CD4-positive, alpha-beta T cell treated with Interleukin-4 for 1 hour (primary cell): ENCODE results near the gene SUGP2.
A peak's percentile ranks its signal among the peaks of the same experiment; 100 is the strongest.

Experiments
- DNase-seq, 2 donors: peaks; one replicate each; pipeline ENCODE4 v3.0.0-alpha.2; 2020 to 2022

SUGP2 gene

GRCh38 chr19:19059018-19059836 is 25.9 kb upstream of the SUGP2 start:
- DNase-seq = no peak

DNA sequence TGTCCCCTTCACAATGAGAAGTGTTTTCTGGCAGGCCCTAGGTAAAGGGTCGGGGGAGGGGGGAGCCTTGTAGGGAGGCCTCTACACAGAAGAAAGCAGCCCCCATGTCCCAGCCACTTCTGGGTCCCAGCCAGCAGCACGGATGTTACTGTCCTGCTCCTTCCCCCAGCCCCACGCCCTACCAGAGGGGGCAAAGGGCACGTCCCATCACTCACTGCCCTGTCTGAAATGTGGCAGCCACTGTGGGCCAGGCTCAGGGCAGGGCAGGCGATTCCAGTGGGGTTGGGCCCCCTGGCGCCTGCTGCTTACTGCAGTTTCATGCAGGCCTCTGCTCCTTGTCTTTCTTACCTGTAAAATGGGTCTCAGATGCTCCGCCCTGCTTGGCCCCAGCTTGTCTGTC is 24.4 kb upstream of the SUGP2 start:
- DNase-seq = no peak

DNA sequence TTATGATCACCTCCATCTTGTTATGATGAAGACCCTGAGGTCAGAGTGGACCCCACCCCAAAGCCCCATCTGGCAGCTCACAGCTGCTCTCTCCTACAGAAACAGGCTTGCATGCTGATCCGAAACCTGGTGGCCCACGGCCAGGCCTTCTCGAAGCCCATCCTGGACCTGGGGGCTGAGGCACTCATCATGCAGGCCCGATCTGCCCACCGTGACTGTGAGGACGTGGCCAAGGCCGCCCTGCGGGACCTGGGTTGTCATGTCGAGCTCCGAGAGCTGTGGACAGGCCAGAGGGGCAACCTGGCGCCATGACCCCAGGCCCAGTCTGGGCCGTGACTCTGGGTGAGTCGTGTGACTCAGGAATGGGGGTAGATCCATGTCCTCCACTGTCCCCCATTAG is 24.0 kb upstream of the SUGP2 start:
- no peak for DNase-seq

DNA sequence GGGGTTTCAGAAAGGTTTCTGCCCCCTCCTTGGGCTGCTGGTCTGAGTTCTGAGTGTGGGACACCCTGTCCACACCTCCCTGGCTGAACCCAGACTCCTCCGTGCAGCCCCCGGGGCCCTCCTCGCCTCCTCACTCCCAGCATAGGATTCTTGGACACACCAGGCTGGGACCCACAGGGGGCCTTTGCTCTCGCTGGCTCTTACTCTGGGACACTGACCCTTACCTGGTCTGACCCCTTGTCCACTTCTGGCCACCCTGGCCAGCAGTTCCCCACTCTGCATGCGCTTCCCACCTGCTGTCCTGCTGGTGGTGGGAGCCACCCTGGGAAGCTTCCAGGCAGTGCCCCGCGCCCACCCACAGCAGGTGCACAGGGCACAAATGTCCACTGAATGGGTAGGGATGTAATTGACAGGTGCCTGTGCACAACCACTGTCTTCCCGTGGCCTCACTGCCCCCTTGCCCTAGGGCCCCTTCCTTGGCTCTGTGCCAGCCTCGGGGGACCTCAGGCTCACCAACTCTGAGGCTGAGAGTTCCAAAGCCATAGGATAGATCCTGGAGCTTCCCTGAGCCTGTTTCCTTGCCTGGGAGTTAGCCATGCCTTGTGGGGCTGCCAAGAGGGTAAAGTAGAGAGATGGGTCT is 23.4 kb upstream of the SUGP2 start:
- DNase-seq = no peak

DNA sequence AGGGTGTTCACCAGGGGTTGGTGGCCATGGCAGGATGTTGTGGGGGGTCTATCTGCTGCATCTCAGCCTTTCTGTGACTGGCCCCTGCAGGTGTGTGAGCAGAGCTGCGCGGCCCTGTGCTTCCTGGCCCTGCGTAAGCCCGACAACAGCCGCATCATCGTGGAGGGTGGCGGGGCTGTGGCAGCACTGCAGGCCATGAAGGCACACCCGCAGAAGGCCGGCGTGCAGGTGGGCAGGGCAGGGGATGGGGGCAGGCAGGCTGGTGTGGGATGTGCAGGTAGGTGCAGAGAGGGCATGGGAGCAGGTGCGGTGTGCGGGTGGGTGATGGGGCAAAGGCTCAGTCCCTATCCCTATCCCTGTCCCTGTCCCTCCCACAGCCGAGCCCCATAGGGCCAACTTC is 22.4 kb upstream of the SUGP2 start:
- no peak for DNase-seq

DNA sequence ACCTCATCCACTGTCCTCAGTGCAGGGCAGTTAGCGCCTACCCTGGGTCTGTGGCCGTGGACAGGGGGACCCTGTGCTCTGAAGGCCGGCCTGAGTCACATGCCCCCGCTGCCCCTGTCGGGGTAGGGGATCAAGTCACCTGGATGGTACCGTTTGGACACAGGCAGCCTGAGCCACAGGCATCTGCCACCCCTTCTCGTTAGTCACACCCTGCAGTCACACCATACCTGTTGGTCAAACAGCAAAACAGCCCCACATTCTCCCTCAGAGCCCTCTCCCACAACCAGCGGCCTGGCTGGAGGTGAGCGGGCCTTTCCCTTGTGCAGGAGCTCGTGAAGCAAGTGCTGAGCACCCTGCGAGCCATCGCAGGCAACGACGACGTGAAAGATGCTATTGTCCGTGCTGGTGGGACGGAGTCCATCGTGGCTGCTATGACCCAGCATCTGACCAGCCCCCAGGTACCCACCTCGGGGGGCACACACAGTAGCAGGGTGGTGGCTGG is 21.7 kb upstream of the SUGP2 start:
- DNase-seq = no peak

- no peak for DNase-seq
Observed at GRCh38 chr19:19054315-19054938, 21.1 kb upstream of the SUGP2 start.

DNA sequence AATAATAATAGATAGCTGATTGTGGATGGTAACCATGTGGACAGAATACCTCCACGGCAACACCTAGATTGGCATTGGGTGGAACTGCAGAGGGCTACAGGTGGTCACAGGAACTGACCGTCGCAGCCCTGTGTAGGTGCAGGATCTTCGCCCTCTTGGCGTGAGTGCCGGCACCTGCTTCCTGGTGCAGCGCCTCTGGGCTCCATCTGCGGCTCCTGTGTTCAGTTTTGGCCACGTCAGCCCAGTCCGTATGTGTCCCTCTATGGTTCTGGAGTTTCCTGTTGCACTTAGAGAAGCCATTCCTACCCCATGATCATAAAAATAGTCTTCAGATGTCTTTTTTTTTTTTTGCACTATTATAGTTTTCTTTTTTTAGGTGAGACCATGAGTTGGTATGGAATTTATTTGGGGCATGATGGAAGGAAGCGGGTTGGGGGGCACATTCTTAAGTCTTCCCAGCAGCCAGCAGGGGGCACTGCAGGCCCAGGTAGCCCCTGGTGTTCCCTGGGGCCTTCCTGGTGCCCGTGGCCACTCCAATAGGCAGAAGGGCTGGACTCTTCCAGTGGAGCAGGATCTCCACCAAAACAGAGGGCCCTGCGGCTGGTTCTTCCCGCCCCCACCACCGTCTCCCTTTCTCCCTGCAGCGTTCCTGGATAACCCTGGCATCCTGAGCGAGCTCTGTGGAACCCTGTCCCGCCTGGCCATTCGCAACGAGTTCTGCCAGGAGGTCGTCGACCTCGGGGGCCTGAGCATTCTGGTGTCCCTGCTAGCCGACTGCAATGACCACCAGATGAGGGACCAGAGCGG is 20.4 kb upstream of the SUGP2 start:
- peak; percentile 61 for DNase-seq

DNA sequence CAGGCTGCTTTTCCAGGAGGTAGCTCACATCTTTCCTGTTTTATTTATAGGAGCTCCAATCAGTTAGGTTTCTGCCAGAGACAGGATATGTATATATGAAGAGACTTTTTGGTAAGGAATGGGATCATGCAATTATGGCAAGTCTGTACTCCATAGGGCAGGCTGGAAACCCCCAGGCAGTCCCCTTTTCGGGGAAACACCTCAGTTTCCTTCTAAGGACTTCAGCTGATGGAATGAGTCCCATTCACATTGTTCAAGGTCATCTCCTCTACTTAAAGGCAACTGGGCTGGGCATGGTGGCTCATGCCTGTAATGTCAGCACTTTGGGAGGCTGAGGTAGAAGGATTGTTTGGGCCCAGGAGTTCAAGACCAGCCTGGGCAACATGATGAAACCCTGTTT is 19.6 kb upstream of the SUGP2 start:
- no peak for DNase-seq

- no peak for DNase-seq
Observed at GRCh38 chr19:19051478-19052213, 18.3 kb upstream of the SUGP2 start.

GRCh38 chr19:19050731-19051130 is 17.4 kb upstream of the SUGP2 start:
- no peak for DNase-seq

DNA sequence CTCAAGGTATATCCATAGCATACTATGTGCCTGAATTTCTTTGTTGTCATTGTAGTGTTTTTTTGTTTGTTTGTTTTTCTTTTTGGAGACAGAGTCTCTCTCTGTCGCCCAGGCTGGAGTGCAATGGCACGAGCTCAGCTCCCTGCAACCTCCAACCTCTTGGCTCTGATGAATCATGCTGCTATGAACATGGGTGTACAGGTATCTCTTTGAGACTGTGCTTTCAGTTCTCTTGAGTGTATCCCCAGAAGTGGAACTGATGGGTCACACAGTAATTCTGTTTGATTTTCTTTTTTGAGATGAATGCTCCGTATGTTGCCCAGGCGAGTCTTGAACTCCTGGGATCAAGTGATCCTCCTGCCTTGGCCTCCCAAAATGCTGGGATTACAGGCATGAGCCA is 16.8 kb upstream of the SUGP2 start:
- DNase-seq = no peak

DNA sequence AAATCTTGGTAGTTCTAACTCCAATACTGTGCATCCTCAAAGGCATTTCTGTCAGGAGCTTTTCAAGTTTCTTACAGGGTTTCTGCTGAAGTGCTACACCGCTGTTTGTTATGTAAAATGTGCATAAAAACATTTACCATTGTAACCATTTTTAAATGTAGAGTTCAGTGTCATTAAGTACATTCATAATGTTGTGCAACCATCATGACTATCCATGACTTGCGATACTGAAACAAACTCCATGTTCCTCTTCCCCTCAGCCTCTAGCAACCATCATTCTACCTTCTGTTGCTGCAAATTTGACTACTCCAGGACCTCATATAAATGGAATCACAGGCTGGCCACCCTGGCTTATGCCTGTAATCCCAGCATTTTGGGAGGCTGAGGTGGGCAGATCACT is 16.1 kb upstream of the SUGP2 start:
- DNase-seq = no peak

- no peak for DNase-seq
Observed at GRCh38 chr19:19043881-19044280, 10.6 kb upstream of the SUGP2 start.

- DNase-seq = no peak
Observed at GRCh38 chr19:19043481-19043880, 10.2 kb upstream of the SUGP2 start.

DNA sequence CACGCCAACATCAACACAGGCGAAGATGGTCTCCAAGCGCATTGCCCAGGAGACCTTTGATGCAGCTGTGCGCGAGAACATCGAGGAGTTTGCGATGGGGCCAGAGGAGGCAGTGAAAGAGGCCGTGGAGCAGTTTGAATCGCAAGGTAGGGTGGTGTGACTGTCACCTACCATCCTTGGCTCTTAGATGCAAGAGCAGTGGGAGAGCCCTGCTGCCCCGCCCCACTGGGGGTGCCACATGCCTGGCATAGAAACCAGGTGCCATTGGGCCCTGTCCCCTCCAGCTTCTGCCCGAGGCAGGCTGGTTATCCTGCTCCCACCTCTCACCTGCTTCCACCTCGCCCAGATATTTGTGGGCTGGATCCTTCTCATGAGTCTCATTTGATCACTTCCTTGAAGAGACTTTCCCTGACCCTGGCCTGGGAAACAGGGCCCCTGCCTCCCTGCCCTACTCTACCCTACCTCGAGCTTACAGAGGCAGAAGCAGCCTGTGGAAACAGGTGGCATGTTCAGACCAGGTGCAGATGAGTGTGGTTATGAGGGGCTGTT is 9.5 kb upstream of the SUGP2 start:
- no peak for DNase-seq

GRCh38 chr19:19040417-19040816 is 7.1 kb upstream of the SUGP2 start:
- DNase-seq = no peak

DNA sequence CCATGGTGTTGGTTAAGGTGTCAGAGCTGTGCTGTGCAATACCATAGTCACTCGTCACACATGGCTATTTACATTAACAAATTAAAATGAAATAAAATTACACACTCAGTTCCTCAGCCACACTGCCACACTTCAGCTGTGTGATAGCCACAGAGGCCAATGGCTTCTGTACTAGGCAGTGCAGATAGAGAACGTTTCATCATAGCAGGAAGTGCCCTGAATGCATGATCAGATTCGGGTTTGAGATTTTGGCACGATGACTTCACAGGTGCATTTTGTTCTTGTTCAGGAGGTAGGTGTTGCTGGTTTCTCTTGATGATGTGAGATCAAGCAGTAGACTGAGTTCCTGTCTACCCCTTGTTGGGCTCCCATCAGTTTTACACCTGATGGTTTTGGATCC is 6.6 kb upstream of the SUGP2 start:
- peak; percentile 51 to 60 for DNase-seq

- DNase-seq = peak; percentile 72 to 78
Observed at GRCh38 chr19:19034204-19034624, 897 bp upstream of the SUGP2 start.

DNA sequence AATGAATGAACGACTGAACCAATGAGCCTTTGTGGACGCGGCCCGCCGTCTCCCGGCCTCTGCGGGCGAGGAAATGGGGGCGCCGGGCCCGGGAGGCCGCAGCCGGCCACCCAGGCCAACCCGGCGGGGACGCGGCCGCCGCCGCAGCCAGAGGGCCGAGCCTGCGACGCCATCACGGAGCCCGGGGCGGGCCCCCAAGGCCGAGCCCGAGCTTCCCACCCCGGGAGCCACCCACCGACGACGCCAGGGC is 216 bp downstream of the SUGP2 start:
- DNase-seq = no peak

- peak; percentile 73 to 85 for DNase-seq
Observed at GRCh38 chr19:19032420-19033175, 719 bp downstream of the SUGP2 start.

DNA sequence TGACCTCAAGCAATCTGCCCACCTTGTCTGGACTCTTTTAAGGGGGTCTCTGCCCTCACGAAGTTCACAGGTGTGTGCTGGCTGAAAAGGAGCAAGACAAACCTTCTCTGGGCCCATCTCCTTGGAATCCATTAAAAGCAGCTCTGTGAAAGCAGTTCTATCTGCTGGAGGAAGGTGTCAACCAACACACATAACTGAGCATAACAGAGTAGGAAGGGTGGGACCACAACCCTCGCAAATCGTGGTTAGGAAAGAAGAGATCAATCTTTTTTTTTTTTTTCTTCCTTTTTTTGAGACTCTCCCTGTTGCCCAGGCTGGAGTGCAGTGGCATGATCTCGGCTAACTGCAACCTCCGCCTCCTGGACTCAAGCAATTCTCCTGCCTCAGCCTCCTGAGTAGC is 1.4 kb downstream of the SUGP2 start:
- no peak for DNase-seq
